Amygdala (tissue), 56 donors: ENCODE results near the gene OR2L13.
"Not testable (repeated sequence)": the region's sequence is repeated elsewhere in the genome, so short reads cannot be mapped to it uniquely, and the experiment has no call there.

Experiments
- DNase-seq, 56 donors: peaks; one replicate each; lab custom pipeline; 2025; lab: John Stamatoyannopoulos, UW

Gene OR2L13, protein sequence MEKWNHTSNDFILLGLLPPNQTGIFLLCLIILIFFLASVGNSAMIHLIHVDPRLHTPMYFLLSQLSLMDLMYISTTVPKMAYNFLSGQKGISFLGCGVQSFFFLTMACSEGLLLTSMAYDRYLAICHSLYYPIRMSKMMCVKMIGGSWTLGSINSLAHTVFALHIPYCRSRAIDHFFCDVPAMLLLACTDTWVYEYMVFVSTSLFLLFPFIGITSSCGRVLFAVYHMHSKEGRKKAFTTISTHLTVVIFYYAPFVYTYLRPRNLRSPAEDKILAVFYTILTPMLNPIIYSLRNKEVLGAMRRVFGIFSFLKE

GRCh38 chr1:248094884-248095283 lies at the start of gene OR2L13:
Gene OR2L13 (plus strand): TSS chr1:248095184. CDS start chr1:248099376, 4,192 bp downstream.
- no peak for DNase-seq

DNA sequence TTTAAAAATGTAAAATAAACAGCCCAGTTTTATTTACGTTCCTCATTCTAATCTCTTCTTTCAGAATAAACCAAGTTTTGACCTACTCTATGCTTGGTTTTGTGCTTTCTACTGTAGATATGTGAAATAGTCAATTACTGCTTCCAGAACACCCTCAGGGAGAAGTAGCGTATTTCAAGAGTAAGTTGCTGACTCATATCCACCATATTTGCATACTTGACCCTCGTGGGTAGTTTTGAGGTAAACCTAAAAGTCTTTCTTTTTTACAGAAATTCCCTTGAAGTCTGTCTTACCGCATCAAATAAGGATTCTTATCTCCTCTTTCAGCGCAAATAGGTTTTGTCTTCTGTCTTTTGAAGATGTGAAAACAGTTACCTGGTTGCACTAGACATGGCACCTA lies 49.8 kb upstream of the OR2L13 start:
- no peak for DNase-seq

DNA sequence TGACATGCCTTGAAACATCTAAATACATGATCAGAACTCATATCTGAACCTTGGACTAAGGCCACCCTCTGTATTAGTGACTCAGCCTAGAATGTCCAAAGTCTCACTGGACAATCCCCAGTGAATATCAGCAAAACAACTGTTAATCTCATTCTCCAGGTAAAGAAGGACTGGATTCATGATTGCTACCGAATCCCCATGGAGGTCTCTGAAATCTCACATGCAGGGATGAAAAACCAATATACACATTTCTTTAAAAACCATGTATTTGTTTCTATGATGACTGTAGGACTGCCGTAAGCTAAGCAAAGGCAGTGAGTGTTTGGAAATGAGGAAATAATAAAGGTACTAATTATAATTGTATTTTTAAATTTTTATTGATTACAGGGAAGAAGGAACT lies 48.4 kb upstream of the OR2L13 start, which contains the start of gene OR2L3:
OR2L3 (plus strand) TSS at position 301 of the 400 bp plus-strand sequence. CDS start 13,846 bp downstream, outside the sequence.
- no peak for DNase-seq

DNA sequence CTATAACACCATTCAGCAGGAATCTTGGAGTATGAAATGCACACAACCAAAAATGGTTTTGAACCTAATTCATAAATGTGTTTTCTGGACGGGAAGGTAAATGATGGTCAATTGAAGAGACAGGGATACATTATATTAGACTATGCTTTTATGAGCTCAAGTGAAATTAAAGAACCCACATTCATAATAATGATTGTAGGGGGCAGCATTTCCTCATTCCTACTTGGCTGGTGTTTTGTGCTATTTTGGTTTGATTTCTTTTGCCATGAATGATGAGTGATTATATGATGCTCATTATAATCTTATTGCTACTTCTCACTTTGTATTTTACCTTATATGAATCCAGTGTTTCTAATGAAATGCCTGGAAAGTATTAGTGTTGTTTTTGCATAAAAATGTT lies 48.0 kb upstream of the OR2L13 start:
- no peak for DNase-seq

- DNase-seq: no peak
Measured at GRCh38 chr1:248054671-248055070, 40.3 kb upstream of the OR2L13 start.

DNA sequence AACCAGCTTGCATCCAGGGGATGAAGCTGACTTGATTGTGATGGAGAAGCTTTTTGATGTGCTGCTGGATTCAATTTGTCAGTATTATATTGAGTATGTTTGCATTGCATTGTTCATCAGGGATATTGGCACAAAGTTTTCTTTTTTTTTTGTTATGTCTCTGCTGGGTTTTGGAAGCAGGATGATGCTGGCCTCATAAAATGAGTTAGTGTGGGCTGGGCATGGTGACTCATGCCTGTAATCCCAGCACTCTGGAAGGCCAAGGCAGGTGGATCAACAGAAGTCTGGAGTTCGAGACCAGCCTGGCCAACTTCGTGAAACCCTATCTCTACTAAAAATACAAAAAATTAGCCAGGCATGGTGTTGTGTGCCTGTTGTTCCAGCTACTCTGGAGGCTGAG lies 39.7 kb upstream of the OR2L13 start:
- DNase-seq: no peak

DNA sequence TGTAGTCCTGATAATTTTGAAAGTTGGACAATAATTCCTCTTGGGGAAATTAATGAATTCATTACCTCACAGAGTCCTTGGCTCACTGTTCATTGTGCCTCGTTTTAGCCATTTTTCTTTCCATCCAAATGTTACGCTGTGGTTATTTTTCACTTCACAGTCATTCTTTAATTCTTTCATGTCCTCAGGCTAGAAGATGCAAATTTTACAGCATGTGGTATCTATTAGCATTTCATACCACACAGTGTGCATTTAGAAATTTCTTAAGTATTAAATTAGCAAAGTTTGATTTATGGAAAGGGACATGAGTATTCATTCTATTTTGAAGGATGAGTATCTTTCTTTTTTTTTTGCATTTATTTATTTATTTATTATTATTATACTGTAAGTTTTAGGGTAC lies 29.9 kb upstream of the OR2L13 start:
- no peak for DNase-seq

DNA sequence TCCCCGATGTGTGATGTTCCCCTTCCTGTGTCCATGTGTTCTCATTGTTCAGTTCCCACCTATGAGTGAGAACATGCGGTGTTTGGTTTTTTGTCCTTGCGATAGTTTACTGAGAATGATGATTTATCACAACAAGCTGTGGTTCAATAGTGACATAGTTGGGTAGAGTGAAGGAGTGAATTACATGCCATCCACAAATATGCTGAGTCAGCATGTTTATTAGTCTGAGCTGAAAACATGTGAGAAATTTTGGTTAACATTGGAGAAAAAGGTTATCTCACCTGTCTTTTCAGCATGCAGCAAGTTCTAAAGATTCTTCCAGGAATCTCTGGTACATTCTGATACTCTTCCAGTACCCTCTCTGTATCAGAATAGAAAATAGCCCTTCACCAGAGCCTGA lies 29.4 kb upstream of the OR2L13 start:
- no peak for DNase-seq

DNA sequence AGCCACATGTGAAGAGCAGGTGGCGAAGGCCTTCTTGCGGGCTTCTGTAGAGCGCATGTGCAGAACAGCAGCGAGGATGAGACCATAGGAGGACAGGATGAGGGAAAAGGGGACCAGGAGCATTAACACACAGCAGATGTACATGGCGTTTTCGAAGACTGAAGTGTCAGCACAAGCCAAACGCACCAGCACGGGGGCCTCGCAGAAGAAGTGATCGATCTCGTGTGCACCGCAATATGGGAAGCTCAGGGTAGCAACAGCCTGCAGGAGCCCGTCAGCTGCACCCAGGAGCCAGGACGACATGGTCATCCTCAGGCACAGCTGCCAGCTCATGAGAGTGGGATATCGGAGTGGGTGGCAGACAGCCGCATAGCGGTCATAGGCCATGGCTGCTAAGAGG lies 11.1 kb upstream of the OR2L13 start:
- DNase-seq: not testable (repeated sequence)

- no peak for DNase-seq
Measured at GRCh38 chr1:248098529-248098928, 3.5 kb downstream of the OR2L13 start.

- no peak for DNase-seq
Measured at GRCh38 chr1:248102847-248103246, 7.9 kb downstream of the OR2L13 start.

- no peak for DNase-seq
Measured at GRCh38 chr1:248111157-248111556, 16.2 kb downstream of the OR2L13 start.

DNA sequence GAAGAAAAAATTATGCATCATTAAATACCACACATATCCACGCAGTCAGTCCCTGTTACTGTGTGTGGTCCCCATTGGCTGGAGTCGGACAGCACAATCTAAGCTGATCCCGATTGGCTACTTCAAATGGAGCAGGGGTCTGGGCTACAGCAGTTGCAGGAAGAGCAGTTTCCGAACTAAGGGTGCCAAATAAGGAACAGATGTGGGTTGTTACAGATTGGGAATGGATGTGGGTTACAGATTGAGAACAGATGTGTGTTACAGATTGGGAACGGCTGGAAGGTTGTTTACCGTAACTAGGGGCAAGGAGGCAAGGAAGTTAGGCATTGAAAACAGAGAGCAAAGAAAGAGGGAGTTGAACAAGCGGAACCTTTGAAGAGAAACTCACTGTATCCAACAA lies 19.9 kb downstream of the OR2L13 start:
- DNase-seq: no peak

GRCh38 chr1:248127653-248128052 lies 32.7 kb downstream of the OR2L13 start:
- no peak for DNase-seq

GRCh38 chr1:248136811-248137210 lies 41.8 kb downstream of the OR2L13 start:
- no peak for DNase-seq

DNA sequence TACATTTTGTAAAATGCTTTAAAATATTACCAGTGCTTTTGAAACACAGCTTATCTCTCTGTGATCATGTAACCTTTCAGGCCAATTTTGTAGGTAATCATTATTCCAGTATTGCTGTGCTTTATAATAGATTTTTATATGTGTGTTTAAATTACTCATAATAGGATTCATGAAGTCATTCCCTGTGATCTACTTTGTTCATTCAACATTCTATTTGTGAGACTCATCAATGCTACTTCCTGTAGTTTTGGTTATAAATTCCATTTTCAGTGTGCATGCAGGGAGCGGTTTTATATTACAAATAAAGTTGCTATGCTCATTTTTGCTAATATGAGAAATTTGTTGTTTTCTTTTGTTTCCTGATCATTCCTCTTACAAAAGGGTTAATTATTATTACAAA lies 45.9 kb downstream of the OR2L13 start:
- no peak for DNase-seq

DNA sequence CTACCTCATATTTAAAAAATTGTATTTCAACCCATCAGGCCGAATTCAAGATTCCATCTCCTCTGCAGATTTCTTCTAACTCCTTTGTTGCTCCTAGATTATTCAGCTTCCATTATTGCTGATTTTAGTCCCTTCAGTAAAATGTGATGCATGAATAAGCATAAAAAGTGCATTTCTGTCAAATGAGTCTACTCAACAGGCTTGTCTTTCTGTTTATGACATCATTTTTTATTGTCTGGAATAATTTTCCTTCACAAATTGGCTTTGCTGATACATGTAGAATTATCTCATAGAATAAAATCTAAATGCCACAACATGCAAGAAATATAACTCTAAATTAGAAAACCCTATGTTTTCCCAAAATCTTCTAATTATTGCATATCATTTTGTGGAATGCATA lies 48.3 kb downstream of the OR2L13 start:
- no peak for DNase-seq

- DNase-seq: no peak
Measured at GRCh38 chr1:248144513-248145198, 49.7 kb downstream of the OR2L13 start, which contains the start of gene OR2M5. Gene OR2M5 (plus strand): TSS chr1:248145148. CDS start chr1:248145148, 0 bp downstream.
